ENCODE results near the gene DTNA. TPM values are rescaled to one million over a fixed set of nuclear protein-coding genes. Genes with fewer than 3 reads are reported as not detected.

DTNA gene
- polyA plus RNA-seq, 1 donor (not counting 4 experiments of a cell fraction or from before 2014, with no cell fraction given): 0.81 TPM

- Histone ChIP-seq H3K27ac (ENCODE audit: control insufficient read depth, insufficient read depth, low read length) (no peak overlapping the region), H3K9me1 (ENCODE audit: control insufficient read depth, extremely low read depth, insufficient read depth, low read length) (no peaks in the 10 kb centered on the region), H3K4me1 (ENCODE audit: control insufficient read depth, extremely low read depth, insufficient read depth, low read length) (peaks cover 32% of the 10 kb centered on the region), H3K9ac (ENCODE audit: control insufficient read depth, extremely low read depth, insufficient read depth, low read length) (no peak overlapping the region), H2AFZ (ENCODE audit: control insufficient read depth, low read length) (peak overlapping the region; percentile 29), H3K36me3 (ENCODE audit: control insufficient read depth in 2 of 2, extremely low read depth in 1 of 2, insufficient read depth in 2 of 2, low read length in 2 of 2) (no peaks in the 10 kb centered on the region), H3K9me3 (ENCODE audit: control insufficient read depth, low read depth, low read length) (no peaks in the 10 kb centered on the region), H3K4me2 (ENCODE audit: control insufficient read depth, extremely low read depth, insufficient read depth, low read depth, low read length) (peak overlapping the region; percentile 55), H3K4me3 (ENCODE audit: control insufficient read depth in 2 of 3, extremely low read depth in 1 of 3, insufficient read depth in 2 of 3, low read depth in 1 of 3, low read length in 3 of 3) (peak overlapping the region in 1 of 3 experiments; percentile 29), H3K27me3 (ENCODE audit: control insufficient read depth, extremely low read depth, insufficient read depth, low read length) (no peaks in the 10 kb centered on the region), H4K20me1 (ENCODE audit: control insufficient read depth, extremely low read depth, insufficient read depth, low read length) (no peaks in the 10 kb centered on the region), H3K79me2 (ENCODE audit: control insufficient read depth, insufficient read depth, low read length) (no peaks in the 10 kb centered on the region)
- FAIRE-seq: peak; percentile 93
- DNase-seq (ENCODE audit: low read depth, low spot score): no peak
- TF ChIP-seq, protein P1, sequence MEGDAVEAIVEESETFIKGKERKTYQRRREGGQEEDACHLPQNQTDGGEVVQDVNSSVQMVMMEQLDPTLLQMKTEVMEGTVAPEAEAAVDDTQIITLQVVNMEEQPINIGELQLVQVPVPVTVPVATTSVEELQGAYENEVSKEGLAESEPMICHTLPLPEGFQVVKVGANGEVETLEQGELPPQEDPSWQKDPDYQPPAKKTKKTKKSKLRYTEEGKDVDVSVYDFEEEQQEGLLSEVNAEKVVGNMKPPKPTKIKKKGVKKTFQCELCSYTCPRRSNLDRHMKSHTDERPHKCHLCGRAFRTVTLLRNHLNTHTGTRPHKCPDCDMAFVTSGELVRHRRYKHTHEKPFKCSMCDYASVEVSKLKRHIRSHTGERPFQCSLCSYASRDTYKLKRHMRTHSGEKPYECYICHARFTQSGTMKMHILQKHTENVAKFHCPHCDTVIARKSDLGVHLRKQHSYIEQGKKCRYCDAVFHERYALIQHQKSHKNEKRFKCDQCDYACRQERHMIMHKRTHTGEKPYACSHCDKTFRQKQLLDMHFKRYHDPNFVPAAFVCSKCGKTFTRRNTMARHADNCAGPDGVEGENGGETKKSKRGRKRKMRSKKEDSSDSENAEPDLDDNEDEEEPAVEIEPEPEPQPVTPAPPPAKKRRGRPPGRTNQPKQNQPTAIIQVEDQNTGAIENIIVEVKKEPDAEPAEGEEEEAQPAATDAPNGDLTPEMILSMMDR (optimal IDR thresholded peaks at IDR 0.05 in 1 of 3, IDR thresholded peaks at IDR 0.05 in 1 of 3, conservative IDR thresholded peaks at IDR 0.05 in 1 of 3; ENCODE audit: extremely low read depth in 1 of 3, insufficient read depth in 2 of 3, low read length in 3 of 3): no peak
- no peak for TF ChIP-seq EZH2 (IDR thresholded peaks at IDR 0.05; ENCODE audit: low read length)
- dilution Hi-C loops (cut with MboI; ENCODE audit: extremely low pct_ligation_motif_present, low sequenced_read_pairs): no loop called here
These were observed 2.4 kb upstream of the DTNA start for GRCh38 chr18:34707670-34708069.

GRCh38 chr18:34709104-34709503, 994 bp upstream of the DTNA start:
- no peak overlapping the region for H3K4me3 ChIP-seq (ENCODE audit: control insufficient read depth in 2 of 3, extremely low read depth in 1 of 3, insufficient read depth in 2 of 3, low read depth in 1 of 3, low read length in 3 of 3)
- no peak for TF ChIP-seq EZH2 (IDR thresholded peaks at IDR 0.05; ENCODE audit: low read length)
- TF ChIP-seq, protein P1 (optimal IDR thresholded peaks at IDR 0.05 in 1 of 3, IDR thresholded peaks at IDR 0.05 in 1 of 3, conservative IDR thresholded peaks at IDR 0.05 in 1 of 3; ENCODE audit: extremely low read depth in 1 of 3, insufficient read depth in 2 of 3, low read length in 3 of 3): no peak
- H3K27ac ChIP-seq (ENCODE audit: control insufficient read depth, insufficient read depth, low read length): no peak overlapping the region
- peaks cover 32% of the 10 kb centered on the region for H3K4me1 ChIP-seq (ENCODE audit: control insufficient read depth, extremely low read depth, insufficient read depth, low read length)
- H3K36me3 ChIP-seq (ENCODE audit: control insufficient read depth in 2 of 2, extremely low read depth in 1 of 2, insufficient read depth in 2 of 2, low read length in 2 of 2): no peaks in the 10 kb centered on the region
- DNase-seq (ENCODE audit: low read depth, low spot score): no peak
- H3K79me2 ChIP-seq (ENCODE audit: control insufficient read depth, insufficient read depth, low read length): no peaks in the 10 kb centered on the region
- no peak for FAIRE-seq
- no peak overlapping the region for H3K4me2 ChIP-seq (ENCODE audit: control insufficient read depth, extremely low read depth, insufficient read depth, low read depth, low read length)
- H2AFZ ChIP-seq (ENCODE audit: control insufficient read depth, low read length): peak overlapping the region; percentile 46
- no peaks in the 10 kb centered on the region for H3K27me3 ChIP-seq (ENCODE audit: control insufficient read depth, extremely low read depth, insufficient read depth, low read length)
- dilution Hi-C loops (cut with MboI; ENCODE audit: extremely low pct_ligation_motif_present, low sequenced_read_pairs): no loop called here
- H4K20me1 ChIP-seq (ENCODE audit: control insufficient read depth, extremely low read depth, insufficient read depth, low read length): no peaks in the 10 kb centered on the region
- H3K9me1 ChIP-seq (ENCODE audit: control insufficient read depth, extremely low read depth, insufficient read depth, low read length): no peaks in the 10 kb centered on the region
- no peak overlapping the region for H3K9ac ChIP-seq (ENCODE audit: control insufficient read depth, extremely low read depth, insufficient read depth, low read length)
- H3K9me3 ChIP-seq (ENCODE audit: control insufficient read depth, low read depth, low read length): no peaks in the 10 kb centered on the region
